Esophagus squamous epithelium (tissue), 4 donors: Measurements from ENCODE around the gene SLC43A2.

Experiments used
- CTCF ChIP-seq, 6 experiments: fragments of 450-650 bp in 4 of 6; fragments of 200-600 bp in 2 of 6; sonication (generic) in 2 of 6; IDR thresholded peaks; one replicate each; pipeline ENCODE4 v1.5.1; 2016 to 2019; ENCODE audit warnings: antibody characterized with exemption in 6 of 6, mild to moderate bottlenecking in 4 of 6, moderate library complexity in 4 of 6
- POLR2A ChIP-seq, 4 donors: fragments of 450-650 bp; IDR thresholded peaks; one replicate each; pipeline ENCODE4 v1.6.1; 2017; ENCODE audit warnings: antibody characterized with exemption in 4 of 4, mild to moderate bottlenecking in 4 of 4, moderate library complexity in 3 of 4

GRCh38 chr17:1558401-1558800, 70.2 kb downstream of the SLC43A2 start:
- no peak for TF ChIP-seq CTCF (IDR thresholded peaks at IDR 0.05)
- no peak for TF ChIP-seq POLR2A (IDR thresholded peaks at IDR 0.05)
